Measurements from ENCODE around the gene ALX1. TPM values are rescaled to one million over a fixed set of nuclear protein-coding genes. Genes with fewer than 3 reads are reported as not detected.

ALX1 gene
- total RNA-seq, 1 experiment from 2014 or later, result not detected

DNA sequence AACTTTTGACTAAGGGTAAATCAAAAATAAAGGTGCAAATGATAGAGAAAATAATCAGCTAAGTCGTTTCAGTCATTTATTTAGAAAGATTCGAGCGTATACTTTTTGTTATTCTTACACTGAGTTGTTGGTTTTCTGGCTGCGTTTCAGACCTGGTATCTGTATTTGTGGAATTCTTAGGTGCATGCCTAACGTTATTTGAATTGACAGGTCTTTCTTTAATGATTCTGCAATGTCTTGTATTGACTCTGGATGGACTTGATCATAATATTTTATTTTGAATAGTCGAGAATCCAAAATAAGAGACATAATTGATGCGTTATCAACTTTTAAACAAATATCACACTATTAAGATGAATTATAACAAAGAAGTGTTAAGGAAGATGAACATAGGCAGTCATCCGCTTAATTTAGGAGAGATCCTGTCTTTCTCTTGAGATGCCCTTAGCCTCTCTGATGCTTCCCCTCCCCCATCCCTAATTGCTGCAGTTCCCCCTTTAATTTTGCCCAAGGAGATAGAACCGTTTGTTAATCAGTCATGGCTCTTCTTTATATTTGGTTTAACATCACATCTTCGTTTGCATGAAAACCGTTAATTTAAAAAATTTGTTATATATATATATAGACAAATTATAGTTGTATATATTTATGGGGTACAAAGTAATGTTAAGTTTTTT, 1.8 kb downstream of the ALX1 start:
- Histone ChIP-seq H3K4me1 (ENCODE audit: control insufficient read depth in 1 of 2, insufficient read depth in 2 of 2, low read length in 2 of 2) (no peaks in the 10 kb centered on the region), H4K20me1 (ENCODE audit: insufficient read depth) (no peaks in the 10 kb centered on the region), H3K4me3 (replicated peaks in 1 of 2; ENCODE audit: low read depth in 1 of 2, low read length in 2 of 2) (no peak overlapping the region), H3K9me3 (ENCODE audit: control insufficient read depth in 1 of 2, insufficient read depth in 1 of 2, low read depth in 1 of 2, low read length in 2 of 2) (no peaks in the 10 kb centered on the region), H3K9me2 (ENCODE audit: insufficient read depth) (no peaks in the 10 kb centered on the region), H2AFZ (ENCODE audit: low read depth, low read length, poor library complexity, severe bottlenecking) (no peak overlapping the region), H3K4me2 (ENCODE audit: low read length) (no peak overlapping the region), H3K27ac (ENCODE audit: low read depth, low read length) (no peak overlapping the region), H3K27me3 (ENCODE audit: insufficient read depth, low read length) (no peaks in the 10 kb centered on the region), H3K9ac (ENCODE audit: low read length) (no peak overlapping the region), H3K79me2 (ENCODE audit: insufficient read depth, low read length) (no peaks in the 10 kb centered on the region), H3K36me3 (ENCODE audit: control insufficient read depth in 1 of 2, insufficient read depth in 2 of 2, low read length in 2 of 2) (no peaks in the 10 kb centered on the region)
- intact Hi-C loops (cut with micrococcal nuclease), result no loop called here
- ChIA-PET CTCF (no interaction called here), RAD21 (ENCODE audit: low non-redundant PET in 1 of 2, low total read pairs in 2 of 2, uncharacterized antibody in 2 of 2, unreplicated experiment in 2 of 2) (no interaction called here), POLR2A (no interaction called here)
- no TSS peak for BruUV-seq (replicated peaks)
- no peak for DNase-seq (ENCODE audit: low read depth, low spot score)
- no peak for ATAC-seq
- TF ChIP-seq ZFX (IDR thresholded peaks at IDR 0.05), result no peak
- TF ChIP-seq, protein P1, sequence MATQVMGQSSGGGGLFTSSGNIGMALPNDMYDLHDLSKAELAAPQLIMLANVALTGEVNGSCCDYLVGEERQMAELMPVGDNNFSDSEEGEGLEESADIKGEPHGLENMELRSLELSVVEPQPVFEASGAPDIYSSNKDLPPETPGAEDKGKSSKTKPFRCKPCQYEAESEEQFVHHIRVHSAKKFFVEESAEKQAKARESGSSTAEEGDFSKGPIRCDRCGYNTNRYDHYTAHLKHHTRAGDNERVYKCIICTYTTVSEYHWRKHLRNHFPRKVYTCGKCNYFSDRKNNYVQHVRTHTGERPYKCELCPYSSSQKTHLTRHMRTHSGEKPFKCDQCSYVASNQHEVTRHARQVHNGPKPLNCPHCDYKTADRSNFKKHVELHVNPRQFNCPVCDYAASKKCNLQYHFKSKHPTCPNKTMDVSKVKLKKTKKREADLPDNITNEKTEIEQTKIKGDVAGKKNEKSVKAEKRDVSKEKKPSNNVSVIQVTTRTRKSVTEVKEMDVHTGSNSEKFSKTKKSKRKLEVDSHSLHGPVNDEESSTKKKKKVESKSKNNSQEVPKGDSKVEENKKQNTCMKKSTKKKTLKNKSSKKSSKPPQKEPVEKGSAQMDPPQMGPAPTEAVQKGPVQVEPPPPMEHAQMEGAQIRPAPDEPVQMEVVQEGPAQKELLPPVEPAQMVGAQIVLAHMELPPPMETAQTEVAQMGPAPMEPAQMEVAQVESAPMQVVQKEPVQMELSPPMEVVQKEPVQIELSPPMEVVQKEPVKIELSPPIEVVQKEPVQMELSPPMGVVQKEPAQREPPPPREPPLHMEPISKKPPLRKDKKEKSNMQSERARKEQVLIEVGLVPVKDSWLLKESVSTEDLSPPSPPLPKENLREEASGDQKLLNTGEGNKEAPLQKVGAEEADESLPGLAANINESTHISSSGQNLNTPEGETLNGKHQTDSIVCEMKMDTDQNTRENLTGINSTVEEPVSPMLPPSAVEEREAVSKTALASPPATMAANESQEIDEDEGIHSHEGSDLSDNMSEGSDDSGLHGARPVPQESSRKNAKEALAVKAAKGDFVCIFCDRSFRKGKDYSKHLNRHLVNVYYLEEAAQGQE (IDR thresholded peaks at IDR 0.05; ENCODE audit: low read depth), result no peak
- TF ChIP-seq, protein P2, sequence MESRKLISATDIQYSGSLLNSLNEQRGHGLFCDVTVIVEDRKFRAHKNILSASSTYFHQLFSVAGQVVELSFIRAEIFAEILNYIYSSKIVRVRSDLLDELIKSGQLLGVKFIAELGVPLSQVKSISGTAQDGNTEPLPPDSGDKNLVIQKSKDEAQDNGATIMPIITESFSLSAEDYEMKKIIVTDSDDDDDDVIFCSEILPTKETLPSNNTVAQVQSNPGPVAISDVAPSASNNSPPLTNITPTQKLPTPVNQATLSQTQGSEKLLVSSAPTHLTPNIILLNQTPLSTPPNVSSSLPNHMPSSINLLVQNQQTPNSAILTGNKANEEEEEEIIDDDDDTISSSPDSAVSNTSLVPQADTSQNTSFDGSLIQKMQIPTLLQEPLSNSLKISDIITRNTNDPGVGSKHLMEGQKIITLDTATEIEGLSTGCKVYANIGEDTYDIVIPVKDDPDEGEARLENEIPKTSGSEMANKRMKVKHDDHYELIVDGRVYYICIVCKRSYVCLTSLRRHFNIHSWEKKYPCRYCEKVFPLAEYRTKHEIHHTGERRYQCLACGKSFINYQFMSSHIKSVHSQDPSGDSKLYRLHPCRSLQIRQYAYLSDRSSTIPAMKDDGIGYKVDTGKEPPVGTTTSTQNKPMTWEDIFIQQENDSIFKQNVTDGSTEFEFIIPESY (IDR thresholded peaks at IDR 0.05; ENCODE audit: extremely low read depth, insufficient replicate concordance, low read length), result no peak
- TF ChIP-seq SIN3A (IDR thresholded peaks at IDR 0.05; ENCODE audit: low read depth), result no peak
